GM12878 (cell line): Measurements from ENCODE around the gene GINS2. TPM values are rescaled to one million over a fixed set of nuclear protein-coding genes. Genes with fewer than 3 reads are reported as not detected.

Experiments
- ATAC-seq: fragments of 200-7000 bp; cut with Tn5 transposase; 3 replicates; pipeline ENCODE4 v1.9.1; 2020; ENCODE audit warnings: mild to moderate bottlenecking, moderate library complexity
- BruUV-seq: library from RNA; stranded (reverse); fragments of 400-500 nt; replicated peaks from 2 replicates; lab custom pipeline; 2021; lab: Mats Ljungman, UMichigan
- CTCF ChIA-PET: fragments of 300-600 bp; sonication (Branson Sonifier 250); formaldehyde crosslinking; extraction: SDS; loops from one replicate; lab custom pipeline; 2021; ENCODE audit warnings: inconsistent platforms; lab: Yijun Ruan, JAX
- POLR2A ChIA-PET: fragments of 350-600 bp; formaldehyde crosslinking; extraction: SDS; loops from one replicate; lab custom pipeline; 2021; ENCODE audit warnings: inconsistent platforms; lab: Charles Lee
- RAD21 ChIA-PET: fragments of 300-600 bp; sonication (Branson Sonifier 250); formaldehyde crosslinking; loops from one replicate; lab custom pipeline; 2023; ENCODE audit warnings: antibody characterized with exemption; ENCODE audit not compliant: unreplicated experiment; lab: Charles Lee
- SMC1A ChIA-PET: fragments of 300-600 bp; sonication (Branson Sonifier 250); formaldehyde crosslinking; loops from one replicate; lab custom pipeline; 2023; ENCODE audit not compliant: unreplicated experiment, uncharacterized antibody; lab: Charles Lee
- DNase-seq: peaks from one replicate; pipeline ENCODE4 v3.0.0-alpha.2; 2011; ENCODE audit warnings: low read depth, low spot score
- FAIRE-seq: peaks from 3 replicates; lab custom pipeline; 2011; peaks lifted over from hg19 to GRCh38; lab: Jason Lieb, UNC
- H2AFZ ChIP-seq: 2 replicates; pipeline ENCODE4 v1.6.0; 2011; ENCODE audit warnings: low read depth, low read length, control low read depth; ENCODE audit not compliant: control insufficient read depth
- H3K27ac ChIP-seq: 2 replicates; pipeline ENCODE4 v1.5.1; 2011; ENCODE audit warnings: control low read depth; ENCODE audit not compliant: control insufficient read depth, insufficient read depth
- H3K27me3 ChIP-seq, 2 experiments: replicated peaks in 1 of 2; 2 replicates each; pipeline versions ENCODE4 v1.6.0 to v1.6.1; 2011; ENCODE audit warnings: low read length in 1 of 2; ENCODE audit not compliant: control insufficient read depth in 2 of 2, insufficient read depth in 2 of 2
- H3K36me3 ChIP-seq, 2 experiments: 2 replicates each; pipeline ENCODE4 v1.5.1; 2011; ENCODE audit warnings: low read length in 1 of 2; ENCODE audit not compliant: control insufficient read depth in 2 of 2, insufficient read depth in 2 of 2
- H3K4me1 ChIP-seq: 2 replicates; pipeline ENCODE4 v1.6.1; 2011; ENCODE audit warnings: mild to moderate bottlenecking, low read length, moderate library complexity, mixed read lengths; ENCODE audit not compliant: control insufficient read depth, insufficient read depth
- H3K4me2 ChIP-seq: 2 replicates; pipeline ENCODE4 v1.6.0; 2011; ENCODE audit warnings: control low read depth; ENCODE audit not compliant: control insufficient read depth, insufficient read depth
- H3K4me3 ChIP-seq: fragments of 200-600 bp; sonication (generic); 2 replicates; pipeline ENCODE4 v1.5.1; 2016
- H3K79me2 ChIP-seq: 2 replicates; pipeline ENCODE4 v1.6.0; 2011; ENCODE audit warnings: low read length; ENCODE audit not compliant: control insufficient read depth, insufficient read depth
- H3K9ac ChIP-seq: 2 replicates; pipeline ENCODE4 v1.8.0; 2011; ENCODE audit warnings: low read length, control low read depth, mixed read lengths; ENCODE audit not compliant: control insufficient read depth, insufficient read depth
- H3K9me3 ChIP-seq: replicated peaks from 3 replicates; pipeline ENCODE4 v1.5.1; 2011; ENCODE audit warnings: mild to moderate bottlenecking, low read length; ENCODE audit not compliant: control insufficient read depth, insufficient read depth
- H4K20me1 ChIP-seq: 2 replicates; pipeline ENCODE4 v1.6.0; 2011; ENCODE audit not compliant: control insufficient read depth, insufficient read depth
- CEBPB ChIP-seq, 2 experiments: fragments of 150-350 bp in 1 of 2; IDR thresholded peaks; 2 replicates each; pipeline ENCODE4 v1.6.1; 2012 to 2014; ENCODE audit warnings: low read depth in 2 of 2, low read length in 2 of 2, borderline replicate concordance in 1 of 2, inconsistent platforms in 1 of 2
- E4F1 ChIP-seq: fragments of 450-650 bp; IDR thresholded peaks from 2 replicates; pipeline ENCODE4 v1.6.1; 2018; ENCODE audit warnings: borderline replicate concordance, mild to moderate bottlenecking; ENCODE audit not compliant: partially characterized antibody
- IRF3 ChIP-seq: fragments of 450-650 bp; IDR thresholded peaks from 2 replicates; pipeline ENCODE4 v1.6.1; 2014; ENCODE audit warnings: mild to moderate bottlenecking
- KLF5 ChIP-seq: fragments of 450-650 bp; IDR thresholded peaks from 2 replicates; pipeline ENCODE4 v1.6.1; 2014; ENCODE audit warnings: mild to moderate bottlenecking; ENCODE audit not compliant: partially characterized antibody
- MAX ChIP-seq: IDR thresholded peaks from 2 replicates; pipeline ENCODE4 v1.6.1; 2012; ENCODE audit warnings: low read depth, low read length, improper control_type of control experiment
- NR2F1 ChIP-seq: fragments of 450-650 bp; conservative IDR thresholded peaks from 2 replicates; pipeline ENCODE4 v1.6.1; 2017; ENCODE audit warnings: mild to moderate bottlenecking
- PAX8 ChIP-seq: fragments of 450-650 bp; IDR thresholded peaks from 2 replicates; pipeline ENCODE4 v1.6.1; 2017; ENCODE audit warnings: mild to moderate bottlenecking, moderate library complexity
- REST ChIP-seq: IDR thresholded peaks from 2 replicates; pipeline ENCODE4 v1.6.1; 2012; ENCODE audit warnings: mild to moderate bottlenecking, low read depth, low read length
- SMAD1 ChIP-seq: fragments of 450-650 bp; IDR thresholded peaks from 2 replicates; pipeline ENCODE4 v1.6.1; 2018; ENCODE audit warnings: mild to moderate bottlenecking, low read depth; ENCODE audit not compliant: partially characterized antibody
- YBX1 ChIP-seq: fragments of 450-650 bp; IDR thresholded peaks from 2 replicates; pipeline ENCODE4 v1.6.1; 2016; ENCODE audit warnings: antibody characterized with exemption
- ZBTB4 ChIP-seq: fragments of 450-650 bp; formaldehyde crosslinking; IDR thresholded peaks from 2 replicates; pipeline ENCODE4 v1.4.0; 2022; ENCODE audit warnings: mild to moderate bottlenecking, moderate library complexity
- WGBS: methylation state at CpG from one replicate; pipeline ENCODE4 v1.1.6; 2016; ENCODE audit warnings: low lambda C conversion rate; ENCODE audit not compliant: insufficient replicate concordance, insufficient coverage; ENCODE audit errors: missing lambda C conversion rate; 5-methylcytosine and 5-hydroxymethylcytosine counted together
- in situ Hi-C: fragments of 300-500 bp; cut with MboI; formaldehyde crosslinking; loops from 9 replicates; pipeline ENCODE4 v1.14.3; 2018; ENCODE audit warnings: mixed read lengths
- intact Hi-C: fragments of 100-400 bp; cut with micrococcal nuclease; formaldehyde crosslinking; loops from one replicate; pipeline ENCODE4 v1.14.2; 2022; ENCODE audit not compliant: unreplicated experiment
- polyA plus RNA-seq, 11 experiments: library from polyadenylated mRNA; depleted of rRNA in 4 of 11; unstranded in 6 of 11; stranded (reverse) in 5 of 11; fragments of >200 nt; fragmentation: Nextera tagmentation in 4 of 11; fragmentation: Illumina TruSeq in 1 of 11; extraction: Ambion mirVana in 4 of 11; extraction: Trizol in 1 of 11; gene quantifications; 1 replicate in 1 of 11; 2 replicates in 10 of 11; pipeline versions ENCODE4 v1.2.1 to v1.2.3, GENCODE V29; 2011 to 2016; ENCODE audit warnings: inconsistent platforms in 2 of 11, missing spikeins in 2 of 11, low read depth in 1 of 11
- total RNA-seq, 4 experiments: library from RNA; depleted of rRNA in 3 of 4; stranded (reverse); fragments of >200 nt in 3 of 4; fragmentation: Illumina TruSeq in 1 of 4; extraction: Trizol in 1 of 4; gene quantifications; 2 replicates each; pipeline versions ENCODE4 v1.2.1 to v1.2.3, GENCODE V29; 2013 to 2021

The GINS2 gene
- total and polyA plus RNA-seq, 10 of the 15 experiments (the other 5 are each of a cell fraction or from before 2014, with no cell fraction given), result 42.7 to 90.8 (median 57.0) TPM

- TF ChIP-seq PAX8 (no peak), SMAD1 (no peak), REST (no peak), NR2F1 (no peak), MAX (no peak)
- TF ChIP-seq, all 136 proteins: peak for 0
These were observed 8.7 kb upstream of the GINS2 start (continued) for GRCh38 chr16:85697431-85697830.

GRCh38 chr16:85696781-85697180 is 8.0 kb upstream of the GINS2 start:
- Histone ChIP-seq H3K9ac (no peak overlapping the region), H3K27ac (no peak overlapping the region), H3K4me2 (no peak overlapping the region), H3K9me3 (no peaks in the 10 kb centered on the region), H3K4me1 (no peaks in the 10 kb centered on the region), H2AFZ (no peak overlapping the region), H3K36me3 (no peaks in the 10 kb centered on the region), H3K79me2 (no peaks in the 10 kb centered on the region), H3K4me3 (no peak overlapping the region), H3K27me3 (peaks cover 1 to 2% of the 10 kb centered on the region in 2 experiments; a peak in 3 of 4 replicates), H4K20me1 (no peaks in the 10 kb centered on the region)
- intact Hi-C loops (no loop called here), in situ Hi-C loops (no loop called here)
- ATAC-seq (no peak), FAIRE-seq (no peak), DNase-seq (no peak)
- WGBS, result 77% methylated on average over 16 of the region's 16 CpGs
- ChIA-PET CTCF (interaction anchor here (1.9 kb wide), 1 partner anchor 21 kb away, joined by 5 read pairs; no protein-coding TSS in a partner anchor), SMC1A (interaction anchor here (1.3 kb wide), 1 partner anchor 11 kb away, joined by 3 read pairs; no protein-coding TSS in a partner anchor), POLR2A (no interaction called here), RAD21 (no interaction called here)
- BruUV-seq, result no TSS peak
- TF ChIP-seq KLF5 (no peak), YBX1 (no peak), CEBPB (IDR thresholded peaks at IDR 0.05; ENCODE audit: borderline replicate concordance in 1 of 2, low read depth in 2 of 2, low read length in 2 of 2) (no peak), E4F1 (no peak), ZBTB4 (CRISPR knock-in tag) (no peak), IRF3 (no peak)
